Gastrocnemius medialis (tissue), 4 donors: ENCODE measurements around the gene KLK13. TPM values are rescaled to one million over a fixed set of nuclear protein-coding genes. Genes with fewer than 3 reads are reported as not detected.

ENCODE experiments used
- ATAC-seq, 2 donors: fragments of 150-250 bp; one replicate each; pipeline ENCODE4 v1.9.1; 2016
- DNase-seq, 2 donors: peaks; one replicate each; pipeline ENCODE4 v3.0.0-alpha.2; 2019
- H3K27ac ChIP-seq, 4 donors: fragments of 200-600 bp; sonication (generic); 1 replicate in 1 of 4; 2 replicates in 3 of 4; pipeline ENCODE4 v1.5.1; 2016 to 2018; ENCODE audit warnings: mild to moderate bottlenecking in 2 of 4, moderate library complexity in 1 of 4
- H3K27me3 ChIP-seq, 3 donors: fragments of 200-600 bp; sonication (generic) in 2 of 3; 1 replicate in 1 of 3; 2 replicates in 2 of 3; pipeline versions ENCODE4 v1.5.1 to v1.6.0; 2016 to 2019; ENCODE audit warnings: mild to moderate bottlenecking in 1 of 3, moderate library complexity in 1 of 3
- H3K36me3 ChIP-seq, 2 donors: fragments of 200-600 bp; sonication (generic) in 1 of 2; one replicate each; pipeline ENCODE4 v1.5.1; 2017 to 2018
- H3K4me1 ChIP-seq, 2 donors: fragments of 200-600 bp; sonication (generic) in 1 of 2; one replicate each; pipeline ENCODE4 v1.5.1; 2016 to 2017; ENCODE audit warnings: mild to moderate bottlenecking in 2 of 2
- H3K4me3 ChIP-seq, 4 donors: fragments of 200-600 bp; sonication (generic) in 3 of 4; 1 replicate in 1 of 4; 2 replicates in 3 of 4; pipeline ENCODE4 v1.5.1; 2016 to 2019; ENCODE audit warnings: mild to moderate bottlenecking in 2 of 4
- H3K9me3 ChIP-seq, 3 donors: fragments of 200-600 bp; sonication (generic) in 2 of 3; 1 replicate in 1 of 3; 2 replicates in 2 of 3; pipeline ENCODE4 v1.5.1; 2016 to 2019
- CTCF ChIP-seq, 5 experiments: fragments of 450-650 bp in 3 of 5; fragments of 200-600 bp in 2 of 5; sonication (generic) in 2 of 5; IDR thresholded peaks in 4 of 5; conservative IDR thresholded peaks in 1 of 5; 1 replicate in 4 of 5; 2 replicates in 1 of 5; pipeline ENCODE4 v1.5.1; 2016 to 2019; ENCODE audit warnings: antibody characterized with exemption in 5 of 5, mild to moderate bottlenecking in 3 of 5, moderate library complexity in 3 of 5
- POLR2A ChIP-seq, 2 donors: fragments of 450-650 bp; IDR thresholded peaks; one replicate each; pipeline ENCODE4 v1.6.1; 2017; ENCODE audit warnings: antibody characterized with exemption in 2 of 2, mild to moderate bottlenecking in 2 of 2, moderate library complexity in 2 of 2
- in situ Hi-C, 4 donors: fragments of 200-750 bp; cut with MboI; loops; one replicate each; pipeline versions ENCODE4 v1.15.0 to v1.8.0; 2017; ENCODE audit warnings: low sequenced_read_pairs in 4 of 4
- intact Hi-C: fragments of 100-400 bp; cut with DNase I; formaldehyde crosslinking; loops from one replicate; pipeline ENCODE4 v1.15.1; 2023; ENCODE audit warnings: low total_unique reads
- total RNA-seq, 4 donors: library from RNA; depleted of rRNA; stranded (reverse); fragments of >200 nt; gene quantifications; one replicate each; pipeline versions ENCODE4 v1.1.0 to v1.2.3, GENCODE V29; 2016

Gene KLK13
- total RNA-seq, 4 donors from 2014 or later = not detected

- Histone ChIP-seq H3K4me1 (no peaks in the 10 kb centered on the region), H3K36me3 (no peaks in the 10 kb centered on the region), H3K27me3 (no peaks in the 10 kb centered on the region), H3K9me3 (no peaks in the 10 kb centered on the region), H3K27ac (no peak overlapping the region), H3K4me3 (no peak overlapping the region)
- no peak for DNase-seq
- in situ Hi-C loops (no loop called here), intact Hi-C loops (no loop called here)
- TF ChIP-seq POLR2A (IDR thresholded peaks at IDR 0.05) = no peak
- no peak for ATAC-seq
Measured at GRCh38 chr19:51044327-51044726, 20.6 kb downstream of the KLK13 start.

- no peak for TF ChIP-seq CTCF (IDR thresholded peaks at IDR 0.05 in 4 of 5, conservative IDR thresholded peaks at IDR 0.05 in 1 of 5)
- no peak for TF ChIP-seq POLR2A (IDR thresholded peaks at IDR 0.05)
Measured at GRCh38 chr19:51043497-51043896, 21.4 kb downstream of the KLK13 start.

GRCh38 chr19:51040151-51040550 lies 24.7 kb downstream of the KLK13 start:
- TF ChIP-seq POLR2A (IDR thresholded peaks at IDR 0.05) (no peak), CTCF (IDR thresholded peaks at IDR 0.05 in 4 of 5, conservative IDR thresholded peaks at IDR 0.05 in 1 of 5) (no peak)
- intact Hi-C loops (no loop called here), in situ Hi-C loops (no loop called here)
- H3K4me3 ChIP-seq = no peak overlapping the region
- H3K27ac ChIP-seq = no peak overlapping the region
- no peaks in the 10 kb centered on the region for H3K9me3 ChIP-seq
- no peaks in the 10 kb centered on the region for H3K4me1 ChIP-seq
- no peaks in the 10 kb centered on the region for H3K27me3 ChIP-seq
- DNase-seq = no peak
- ATAC-seq = no peak
- no peaks in the 10 kb centered on the region for H3K36me3 ChIP-seq

More at GRCh38 chr19:51043497-51043896, 21.4 kb downstream of the KLK13 start:
- no peaks in the 10 kb centered on the region for H3K4me1 ChIP-seq
- H3K4me3 ChIP-seq = no peak overlapping the region
- H3K27ac ChIP-seq = no peak overlapping the region
- ATAC-seq (no peak), DNase-seq (no peak)
- no peaks in the 10 kb centered on the region for H3K27me3 ChIP-seq
- intact Hi-C loops (no loop called here), in situ Hi-C loops (no loop called here)
- H3K9me3 ChIP-seq = no peaks in the 10 kb centered on the region
- no peaks in the 10 kb centered on the region for H3K36me3 ChIP-seq

GRCh38 chr19:51036519-51036918 lies 28.4 kb downstream of the KLK13 start:
- ATAC-seq (no peak), DNase-seq (no peak)
- Histone ChIP-seq H3K27ac (no peak overlapping the region), H3K4me3 (no peak overlapping the region), H3K27me3 (no peaks in the 10 kb centered on the region), H3K36me3 (no peaks in the 10 kb centered on the region), H3K4me1 (no peaks in the 10 kb centered on the region), H3K9me3 (no peaks in the 10 kb centered on the region)
- TF ChIP-seq CTCF (IDR thresholded peaks at IDR 0.05 in 4 of 5, conservative IDR thresholded peaks at IDR 0.05 in 1 of 5) = no peak
- no peak for TF ChIP-seq POLR2A (IDR thresholded peaks at IDR 0.05)
- intact Hi-C loops (no loop called here), in situ Hi-C loops (no loop called here)

- intact Hi-C loops (no loop called here), in situ Hi-C loops (no loop called here)
Measured at GRCh38 chr19:51034704-51035103, 30.2 kb downstream of the KLK13 start, which contains the start of gene KLK12. KLK12 (minus strand) TSS chr19:51035002; CDS start chr19:51034621, 381 bp downstream.

More at GRCh38 chr19:51034704-51035103, 30.2 kb downstream of the KLK13 start, which contains the start of gene KLK12:
- Histone ChIP-seq H3K27ac (no peak within 1 kb of the TSS), H3K4me1 (no peaks in the 10 kb centered on the region), H3K27me3 (no peaks in the 10 kb centered on the region), H3K4me3 (no peak within 1 kb of the TSS), H3K9me3 (no peaks in the 10 kb centered on the region), H3K36me3 (no peaks in the 10 kb centered on the region)
- ATAC-seq (no peak), DNase-seq (no peak)
- TF ChIP-seq CTCF (IDR thresholded peaks at IDR 0.05 in 4 of 5, conservative IDR thresholded peaks at IDR 0.05 in 1 of 5) = no peak
- TF ChIP-seq POLR2A (IDR thresholded peaks at IDR 0.05) = no peak
